ENCODE measurements around the gene MON1B.

- TF ChIP-seq JUN (CRISPR knock-in tag; IDR thresholded peaks at IDR 0.05) (no peak), TEAD4 (CRISPR knock-in tag; IDR thresholded peaks at IDR 0.05) (no peak), CTCF (IDR thresholded peaks at IDR 0.05) (no peak), ESRRA (CRISPR knock-in tag; IDR thresholded peaks at IDR 0.05; ENCODE audit: borderline replicate concordance) (no peak)
These were observed 28.4 kb downstream of the MON1B start for GRCh38 chr16:77219437-77219836.

Measured in WTC11 (cell line).